KMS-11 (cell line): ENCODE results near the gene TBL2.
"Not testable (repeated sequence)": the region's sequence is repeated elsewhere in the genome, so short reads cannot be mapped to it uniquely, and the experiment has no call there.

Experiments used
- H2AFZ ChIP-seq: fragments of 200-600 bp; sonication (generic); 2 replicates; pipeline ENCODE4 v1.6.1; 2016; ENCODE audit warnings: antibody characterized with exemption, mixed run types, low read depth
- H3K27ac ChIP-seq: fragments of 200-600 bp; sonication (generic); 2 replicates; pipeline ENCODE4 v1.6.1; 2016; ENCODE audit warnings: mild to moderate bottlenecking, mixed run types
- H3K27me3 ChIP-seq: fragments of 200-600 bp; sonication (generic); 2 replicates; pipeline ENCODE4 v1.6.1; 2017; ENCODE audit warnings: mild to moderate bottlenecking, low read depth, mixed run types, moderate library complexity; ENCODE audit not compliant: insufficient read depth
- H3K36me3 ChIP-seq: fragments of 200-600 bp; sonication (generic); 2 replicates; pipeline ENCODE4 v1.6.1; 2017; ENCODE audit warnings: mild to moderate bottlenecking, mixed run types; ENCODE audit not compliant: insufficient read depth
- H3K4me1 ChIP-seq: fragments of 200-600 bp; sonication (generic); 2 replicates; pipeline ENCODE4 v1.6.1; 2016; ENCODE audit warnings: mild to moderate bottlenecking, low read depth, mixed run types; ENCODE audit not compliant: poor library complexity, severe bottlenecking
- H3K4me2 ChIP-seq: fragments of 200-600 bp; sonication (generic); 2 replicates; pipeline ENCODE4 v1.7.0; 2016; ENCODE audit warnings: mild to moderate bottlenecking, mixed run types
- H3K4me3 ChIP-seq: fragments of 200-600 bp; sonication (generic); IDR thresholded peaks from 2 replicates; pipeline ENCODE4 v1.6.1; 2017; ENCODE audit warnings: low read depth, low read length, mixed read lengths; ENCODE audit not compliant: insufficient read depth
- H3K79me2 ChIP-seq: fragments of 200-600 bp; sonication (generic); 2 replicates; pipeline ENCODE4 v1.6.1; 2016; ENCODE audit warnings: low read depth, mixed run types; ENCODE audit not compliant: insufficient read depth
- H3K9ac ChIP-seq: fragments of 200-600 bp; sonication (generic); 2 replicates; pipeline ENCODE4 v1.6.1; 2016; ENCODE audit warnings: mild to moderate bottlenecking, mixed run types
- H4K20me1 ChIP-seq: fragments of 200-600 bp; sonication (generic); 2 replicates; pipeline ENCODE4 v1.6.1; 2016; ENCODE audit warnings: mild to moderate bottlenecking, mixed run types; ENCODE audit not compliant: insufficient read depth
- TF ChIP-seq, protein P1 (sequence below): fragments of 200-600 bp; sonication (generic); conservative IDR thresholded peaks from 2 replicates; pipeline ENCODE4 v1.6.1; 2017; ENCODE audit warnings: low read depth, mild to moderate bottlenecking, antibody characterized with exemption, low read length, moderate library complexity, mixed read lengths

Gene TBL2

DNA sequence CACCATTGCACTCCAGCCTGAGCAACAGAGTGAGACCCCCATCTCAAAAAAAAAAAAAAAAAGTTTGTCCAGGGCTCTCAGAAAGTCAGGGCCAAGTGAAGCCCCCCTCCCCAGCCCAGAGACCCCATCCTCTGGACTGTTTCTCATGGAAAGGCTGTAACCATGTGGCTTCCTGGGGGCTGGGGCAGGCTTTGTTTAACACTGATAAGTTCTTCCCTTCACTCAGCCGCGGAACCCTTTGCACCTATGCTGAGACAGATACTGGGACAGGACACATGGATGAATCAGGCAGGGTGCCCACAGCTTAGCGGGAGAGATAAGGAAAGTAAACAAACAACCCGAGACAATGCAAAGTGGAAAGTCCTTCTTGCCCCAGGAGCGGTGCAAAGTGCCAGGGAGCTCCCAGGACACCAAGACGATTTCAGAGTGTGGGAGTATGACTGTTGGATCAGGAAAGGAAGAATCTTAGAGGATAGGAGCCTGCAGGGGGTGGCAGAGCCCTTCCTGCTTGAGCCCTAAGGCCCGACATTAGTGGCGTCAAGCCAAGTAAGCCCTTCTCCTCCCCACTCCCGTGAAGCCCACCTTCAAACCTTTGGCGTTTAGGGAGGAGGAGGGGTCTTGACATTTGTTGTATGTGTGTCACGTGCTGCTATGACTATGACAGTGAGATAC, 34.4 kb upstream of the TBL2 start:
- Histone ChIP-seq H3K4me3 (no peak overlapping the region), H3K4me2 (no peak overlapping the region), H3K4me1 (no peaks in the 10 kb centered on the region), H2AFZ (no peak overlapping the region), H3K9ac (no peak overlapping the region), H3K27ac (no peak overlapping the region), H3K36me3 (no peaks in the 10 kb centered on the region), H3K79me2 (no peaks in the 10 kb centered on the region), H4K20me1 (no peaks in the 10 kb centered on the region), H3K27me3 (peaks cover 18% of the 10 kb centered on the region; the same call in 1 of the 2 replicates)
- TF ChIP-seq, protein P1, sequence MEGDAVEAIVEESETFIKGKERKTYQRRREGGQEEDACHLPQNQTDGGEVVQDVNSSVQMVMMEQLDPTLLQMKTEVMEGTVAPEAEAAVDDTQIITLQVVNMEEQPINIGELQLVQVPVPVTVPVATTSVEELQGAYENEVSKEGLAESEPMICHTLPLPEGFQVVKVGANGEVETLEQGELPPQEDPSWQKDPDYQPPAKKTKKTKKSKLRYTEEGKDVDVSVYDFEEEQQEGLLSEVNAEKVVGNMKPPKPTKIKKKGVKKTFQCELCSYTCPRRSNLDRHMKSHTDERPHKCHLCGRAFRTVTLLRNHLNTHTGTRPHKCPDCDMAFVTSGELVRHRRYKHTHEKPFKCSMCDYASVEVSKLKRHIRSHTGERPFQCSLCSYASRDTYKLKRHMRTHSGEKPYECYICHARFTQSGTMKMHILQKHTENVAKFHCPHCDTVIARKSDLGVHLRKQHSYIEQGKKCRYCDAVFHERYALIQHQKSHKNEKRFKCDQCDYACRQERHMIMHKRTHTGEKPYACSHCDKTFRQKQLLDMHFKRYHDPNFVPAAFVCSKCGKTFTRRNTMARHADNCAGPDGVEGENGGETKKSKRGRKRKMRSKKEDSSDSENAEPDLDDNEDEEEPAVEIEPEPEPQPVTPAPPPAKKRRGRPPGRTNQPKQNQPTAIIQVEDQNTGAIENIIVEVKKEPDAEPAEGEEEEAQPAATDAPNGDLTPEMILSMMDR, result no peak

GRCh38 chr7:73611017-73611555, 32.7 kb upstream of the TBL2 start:
- no peak overlapping the region for H2AFZ ChIP-seq
- TF ChIP-seq, protein P1, result no peak
- H3K4me1 ChIP-seq, result no peaks in the 10 kb centered on the region
- no peaks in the 10 kb centered on the region for H4K20me1 ChIP-seq
- H3K4me2 ChIP-seq, result no peak overlapping the region
- H3K36me3 ChIP-seq, result no peaks in the 10 kb centered on the region
- no peaks in the 10 kb centered on the region for H3K79me2 ChIP-seq
- peaks cover 26% of the 10 kb centered on the region for H3K27me3 ChIP-seq
- no peak overlapping the region for H3K4me3 ChIP-seq
- H3K9ac ChIP-seq, result no peak overlapping the region
- H3K27ac ChIP-seq, result no peak overlapping the region

DNA sequence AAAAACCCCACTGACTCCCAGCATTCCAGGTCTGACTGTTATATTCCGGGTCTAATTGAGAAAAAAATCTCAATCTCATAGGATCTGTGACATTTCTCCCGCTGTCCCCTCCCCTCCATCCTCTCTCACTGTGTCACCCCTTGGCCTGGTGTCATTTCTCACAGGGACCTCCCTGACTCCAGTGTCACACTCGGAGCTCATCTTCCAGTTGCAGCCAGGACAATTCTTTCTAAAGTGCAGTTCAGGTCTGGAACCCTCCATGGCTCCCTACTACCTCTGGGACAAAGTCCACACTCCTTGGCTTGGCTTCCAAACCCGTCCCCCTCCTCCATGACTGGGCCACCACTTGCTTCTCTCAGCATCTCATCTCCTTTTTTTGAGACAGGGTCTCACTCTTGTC, 31.7 kb upstream of the TBL2 start:
- Histone ChIP-seq H3K4me3 (no peak overlapping the region), H4K20me1 (no peaks in the 10 kb centered on the region), H3K27me3 (peaks cover 36% of the 10 kb centered on the region), H3K79me2 (no peaks in the 10 kb centered on the region), H3K4me1 (no peaks in the 10 kb centered on the region), H2AFZ (no peak overlapping the region), H3K36me3 (no peaks in the 10 kb centered on the region), H3K27ac (no peak overlapping the region), H3K9ac (no peak overlapping the region), H3K4me2 (no peak overlapping the region)
- TF ChIP-seq, protein P1, result no peak

- not testable (repeated sequence) for H3K79me2 ChIP-seq, H4K20me1 ChIP-seq, H3K4me2 ChIP-seq, H3K27ac ChIP-seq, H3K4me3 ChIP-seq, H2AFZ ChIP-seq, H3K4me1 ChIP-seq, H3K9ac ChIP-seq, H3K36me3 ChIP-seq
- peaks cover 40% of the 10 kb centered on the region for H3K27me3 ChIP-seq
These were observed 29.3 kb upstream of the TBL2 start for GRCh38 chr7:73607692-73607983.
